Esophagus (tissue), 2 donors: ENCODE results near the gene TSR3. TPM values are rescaled to one million over a fixed set of nuclear protein-coding genes. Genes with fewer than 3 reads are reported as not detected.

ENCODE experiments used
- H3K27ac ChIP-seq, 2 donors: one replicate each; pipeline ENCODE4 v1.5.1; 2013; ENCODE audit warnings: low read depth in 2 of 2, mild to moderate bottlenecking in 2 of 2, inconsistent platforms in 1 of 2, low read length in 1 of 2, moderate library complexity in 1 of 2
- H3K27me3 ChIP-seq, 2 donors: one replicate each; pipeline ENCODE4 v1.6.1; 2013; ENCODE audit warnings: low read length in 2 of 2, control low read depth in 1 of 2, mild to moderate bottlenecking in 1 of 2; ENCODE audit not compliant: insufficient read depth in 2 of 2, control insufficient read depth in 1 of 2
- H3K36me3 ChIP-seq, 2 donors: one replicate each; pipeline ENCODE4 v1.6.1; 2013; ENCODE audit warnings: low read length in 1 of 2; ENCODE audit not compliant: control insufficient read depth in 2 of 2, insufficient read depth in 2 of 2
- H3K4me1 ChIP-seq, 2 donors: one replicate each; pipeline ENCODE4 v1.6.1; 2013; ENCODE audit warnings: low read length in 1 of 2; ENCODE audit not compliant: control insufficient read depth in 2 of 2, insufficient read depth in 2 of 2
- H3K4me3 ChIP-seq, 2 donors: one replicate each; pipeline ENCODE4 v1.5.1; 2013; ENCODE audit warnings: low read length in 2 of 2, mild to moderate bottlenecking in 2 of 2, low read depth in 1 of 2, moderate library complexity in 1 of 2
- H3K9me3 ChIP-seq, 2 donors: one replicate each; pipeline ENCODE4 v1.6.1; 2013; ENCODE audit warnings: mild to moderate bottlenecking in 2 of 2, low read depth in 1 of 2, low read length in 1 of 2, moderate library complexity in 1 of 2; ENCODE audit not compliant: control insufficient read depth in 2 of 2, insufficient read depth in 1 of 2
- WGBS, 2 donors: extraction: QIAGEN DNeasy Blood & Tissue Kit; methylation state at CpG; one replicate each; pipeline ENCODE4 v1.1.7; 2013; 5-methylcytosine and 5-hydroxymethylcytosine counted together
- polyA plus RNA-seq, 2 donors: library from polyadenylated mRNA; stranded (reverse); fragments of 200-250 nt; gene quantifications; one replicate each; pipeline ENCODE4 v1.2.3, GENCODE V29; 2013
- donor health status: healthy with polysubstance abuse.
- donor health status: Bipolar disorder and iron deficiency.

Gene TSR3
- polyA plus RNA-seq, 2 donors = 31.4 to 53.0 TPM

- peak overlapping the region; percentile 53 to 77 for H3K27ac ChIP-seq
- H3K4me3 ChIP-seq = peak overlapping the region; percentile 51 to 52
Observed at GRCh38 chr16:1378804-1379303, 27.2 kb upstream of the TSR3 start.

GRCh38 chr16:1378087-1378803, 26.6 kb upstream of the TSR3 start:
- Histone ChIP-seq H3K4me3 (peak overlapping the region in 1 of 2 donors; percentile 52), H3K4me1 (peaks cover 7 to 11% of the 10 kb centered on the region in 2 donors), H3K27me3 (no peaks in the 10 kb centered on the region), H3K9me3 (no peaks in the 10 kb centered on the region), H3K36me3 (peaks cover 2 to 19% of the 10 kb centered on the region in 2 donors), H3K27ac (no peak overlapping the region)
- WGBS, 2 donors = 82 to 88% methylated on average over 25 of the region's 25 CpGs

More at GRCh38 chr16:1378804-1379303, 27.2 kb upstream of the TSR3 start:
- 6% methylated on average over 27 to 31 of the region's 31 CpGs for WGBS, 2 donors
- Histone ChIP-seq H3K27me3 (no peaks in the 10 kb centered on the region), H3K36me3 (peaks cover 2 to 25% of the 10 kb centered on the region in 2 donors), H3K4me1 (peaks cover 7 to 11% of the 10 kb centered on the region in 2 donors), H3K9me3 (no peaks in the 10 kb centered on the region)

- H3K4me3 ChIP-seq = no peak overlapping the region
- H3K36me3 ChIP-seq = peaks cover 2 to 18% of the 10 kb centered on the region in 2 donors
- 86 to 87% methylated on average over 10 of the region's 10 CpGs for WGBS, 2 donors
- no peak overlapping the region for H3K27ac ChIP-seq
- H3K27me3 ChIP-seq = no peaks in the 10 kb centered on the region
- peaks cover 7 to 11% of the 10 kb centered on the region in 2 donors for H3K4me1 ChIP-seq
- no peaks in the 10 kb centered on the region for H3K9me3 ChIP-seq
Observed at GRCh38 chr16:1377406-1378010, 25.8 kb upstream of the TSR3 start.

GRCh38 chr16:1375741-1376410, 24.2 kb upstream of the TSR3 start:
- Histone ChIP-seq H3K36me3 (peaks cover 2 to 20% of the 10 kb centered on the region in 2 donors), H3K9me3 (no peaks in the 10 kb centered on the region)
- 88 to 92% methylated on average over 15 to 19 of the region's 19 CpGs for WGBS, 2 donors

GRCh38 chr16:1375298-1375640, 23.6 kb upstream of the TSR3 start:
- H3K36me3 ChIP-seq = peaks cover under 1 to 20% of the 10 kb centered on the region in 2 donors

More at GRCh38 chr16:1375741-1376410, 24.2 kb upstream of the TSR3 start:
- Histone ChIP-seq H3K4me3 (no peak overlapping the region), H3K27ac (no peak overlapping the region), H3K27me3 (no peaks in the 10 kb centered on the region), H3K4me1 (peaks cover 7 to 11% of the 10 kb centered on the region in 2 donors)

GRCh38 chr16:1374418-1375297, 23.0 kb upstream of the TSR3 start:
- Histone ChIP-seq H3K4me3 (no peak overlapping the region), H3K27ac (no peak overlapping the region), H3K4me1 (peaks cover 7 to 8% of the 10 kb centered on the region in 2 donors), H3K36me3 (peaks cover 0 to 25% of the 10 kb centered on the region in 2 donors), H3K9me3 (no peaks in the 10 kb centered on the region), H3K27me3 (no peaks in the 10 kb centered on the region)
- 88 to 90% methylated on average over 42 to 46 of the region's 46 CpGs for WGBS, 2 donors

More at GRCh38 chr16:1375298-1375640, 23.6 kb upstream of the TSR3 start:
- no peaks in the 10 kb centered on the region for H3K27me3 ChIP-seq
- no peak overlapping the region for H3K4me3 ChIP-seq
- H3K9me3 ChIP-seq = no peaks in the 10 kb centered on the region
- H3K27ac ChIP-seq = no peak overlapping the region
- 77 to 86% methylated on average over 22 to 24 of the region's 24 CpGs for WGBS, 2 donors
- H3K4me1 ChIP-seq = peaks cover 7 to 11% of the 10 kb centered on the region in 2 donors

- WGBS, 2 donors = 89 to 95% methylated on average over 16 to 18 of the region's 21 CpGs
- Histone ChIP-seq H3K27ac (no peak overlapping the region), H3K9me3 (no peaks in the 10 kb centered on the region), H3K4me1 (no peaks in the 10 kb centered on the region), H3K27me3 (no peaks in the 10 kb centered on the region), H3K4me3 (no peak overlapping the region), H3K36me3 (peaks cover 0 to 29% of the 10 kb centered on the region in 2 donors)
Observed at GRCh38 chr16:1372292-1372950, 20.7 kb upstream of the TSR3 start.

- no peaks in the 10 kb centered on the region for H3K27me3 ChIP-seq
- H3K4me3 ChIP-seq = no peak overlapping the region
- no peaks in the 10 kb centered on the region for H3K9me3 ChIP-seq
- WGBS, 2 donors = 90 to 94% methylated on average over 31 to 33 of the region's 33 CpGs
- peaks cover 1 to 37% of the 10 kb centered on the region in 2 donors for H3K36me3 ChIP-seq
- no peaks in the 10 kb centered on the region for H3K4me1 ChIP-seq
- no peak overlapping the region for H3K27ac ChIP-seq
Observed at GRCh38 chr16:1371054-1371978, 19.6 kb upstream of the TSR3 start.
